IMR-90 (cell line): ENCODE measurements around the gene NAA11.

Experiments
- BHLHE40 ChIP-seq: fragments of 150-350 bp; IDR thresholded peaks from 2 replicates; pipeline ENCODE4 v1.6.1; 2016; ENCODE audit warnings: mild to moderate bottlenecking, low read depth, low read length
- CTCF ChIP-seq: conservative IDR thresholded peaks from 2 replicates; pipeline ENCODE4 v1.5.1; 2012; ENCODE audit warnings: mild to moderate bottlenecking, low read depth, low read length, improper control_type of control experiment
- POLR2A ChIP-seq: IDR thresholded peaks from 2 replicates; pipeline ENCODE4 v1.6.1; 2012; ENCODE audit warnings: mild to moderate bottlenecking, low read depth, low read length
- RFX5 ChIP-seq: IDR thresholded peaks from 2 replicates; pipeline ENCODE4 v1.8.0; 2012; ENCODE audit warnings: low read depth, mild to moderate bottlenecking, low read length, moderate library complexity
- SMC3 ChIP-seq: fragments of 150-350 bp; IDR thresholded peaks from 2 replicates; pipeline ENCODE4 v1.6.1; 2016; ENCODE audit warnings: low read depth, mild to moderate bottlenecking, antibody characterized with exemption, low read length, moderate library complexity

- TF ChIP-seq CTCF (no peak), POLR2A (no peak), BHLHE40 (no peak), SMC3 (no peak), RFX5 (no peak)
These were observed 38.8 kb downstream of the NAA11 start for GRCh38 chr4:79287076-79287475.
